Ishikawa (cell line): Measurements from ENCODE around the gene RNF44.

Source experiments
- CEBPB ChIP-seq: IDR thresholded peaks from 2 replicates; pipeline ENCODE4 v1.6.1; 2012
- EP300 ChIP-seq: IDR thresholded peaks from 2 replicates; pipeline ENCODE4 v1.6.1; 2012; ENCODE audit warnings: borderline replicate concordance
- NFIC ChIP-seq: IDR thresholded peaks from 2 replicates; pipeline ENCODE4 v1.6.1; 2012
- RAD21 ChIP-seq: IDR thresholded peaks from 2 replicates; pipeline ENCODE4 v1.6.1; 2012; ENCODE audit warnings: low read depth
- REST ChIP-seq: IDR thresholded peaks from 2 replicates; pipeline ENCODE4 v1.6.1; 2012; ENCODE audit warnings: low read depth, mild to moderate bottlenecking
- TCF12 ChIP-seq: IDR thresholded peaks from 2 replicates; pipeline ENCODE4 v1.6.1; 2012; ENCODE audit warnings: low read depth
- TEAD4 ChIP-seq: IDR thresholded peaks from 2 replicates; pipeline ENCODE4 v1.6.1; 2012

DNA sequence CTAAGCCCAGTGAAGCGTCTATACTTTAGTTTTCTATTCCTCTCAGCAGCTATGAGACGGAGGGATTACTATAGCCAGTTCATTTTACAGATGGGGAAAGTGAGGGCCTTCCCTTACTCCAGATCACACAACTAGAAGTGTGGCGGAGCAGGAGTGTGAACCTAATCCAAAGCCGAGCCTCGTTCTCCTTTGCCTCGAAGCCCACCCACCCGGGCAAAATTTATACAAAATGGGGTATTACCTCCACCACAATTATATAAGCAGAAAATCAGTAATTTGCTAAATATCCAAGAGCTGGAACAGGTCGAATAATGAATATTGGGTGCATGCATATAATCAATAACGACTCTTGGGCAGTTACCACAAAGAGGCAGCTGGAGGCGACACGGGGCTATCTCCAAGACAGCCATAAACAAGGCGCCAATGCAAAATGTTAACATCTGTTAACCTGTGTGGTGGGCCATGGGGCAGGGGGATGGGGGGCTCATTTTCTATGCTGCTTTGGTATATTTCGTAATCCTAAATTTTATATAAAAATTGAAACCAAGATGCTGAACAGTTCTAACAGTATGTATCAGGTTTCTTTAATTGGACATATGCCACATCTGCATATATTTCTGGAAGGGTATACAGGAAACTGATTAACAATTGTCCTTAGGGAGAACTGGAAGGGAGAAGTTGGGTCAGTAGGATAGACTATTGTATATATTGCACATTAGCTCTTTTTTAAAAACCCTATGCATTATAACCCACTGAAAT is 1.2 kb upstream of the RNF44 start:
- no peak for TF ChIP-seq CEBPB
- TF ChIP-seq REST: no peak
- TF ChIP-seq EP300: no peak
- TF ChIP-seq NFIC: no peak
- TF ChIP-seq TCF12: no peak
- TF ChIP-seq RAD21: no peak
- no peak for TF ChIP-seq TEAD4
